NCI-H748 treated with DMSO at 0.1 percent for 48 hours (cell line): ENCODE measurements around the gene MPRIP.
"Not testable (repeated sequence)": the region's sequence is repeated elsewhere in the genome, so short reads cannot be mapped to it uniquely, and the experiment has no call there.

Experiments
- DNase-seq: peaks from one replicate; lab custom pipeline; 2025; lab: John Stamatoyannopoulos, UW

MPRIP gene

GRCh38 chr17:17011043-17011907 is 31.0 kb upstream of the MPRIP start:
- DNase-seq: not testable (repeated sequence)

- DNase-seq: not testable (repeated sequence)
Observed at GRCh38 chr17:17013828-17014747, 28.2 kb upstream of the MPRIP start.

GRCh38 chr17:17014748-17015124 is 27.5 kb upstream of the MPRIP start:
- not testable (repeated sequence) for DNase-seq

GRCh38 chr17:17015230-17015629 is 27.0 kb upstream of the MPRIP start:
- DNase-seq: no peak

- not testable (repeated sequence) for DNase-seq
Observed at GRCh38 chr17:17016199-17017197, 25.8 kb upstream of the MPRIP start.

GRCh38 chr17:17017343-17018014 is 24.8 kb upstream of the MPRIP start:
- no peak for DNase-seq

- no peak for DNase-seq
Observed at GRCh38 chr17:17018021-17018441, 24.2 kb upstream of the MPRIP start.

- DNase-seq: no peak
Observed at GRCh38 chr17:17018612-17019429, 23.4 kb upstream of the MPRIP start.

GRCh38 chr17:17019430-17019762 is 22.9 kb upstream of the MPRIP start:
- DNase-seq: no peak

- DNase-seq: no peak
Observed at GRCh38 chr17:17019891-17020456, 22.3 kb upstream of the MPRIP start.

- no peak for DNase-seq
Observed at GRCh38 chr17:17020821-17021193, 21.4 kb upstream of the MPRIP start.

- DNase-seq: no peak
Observed at GRCh38 chr17:17021194-17021863, 20.9 kb upstream of the MPRIP start.

GRCh38 chr17:17022011-17022410 is 20.2 kb upstream of the MPRIP start:
- no peak for DNase-seq

- DNase-seq: no peak
Observed at GRCh38 chr17:17022456-17022855, 19.8 kb upstream of the MPRIP start.

- DNase-seq: no peak
Observed at GRCh38 chr17:17024778-17025300, 17.4 kb upstream of the MPRIP start.

GRCh38 chr17:17025621-17026020 is 16.6 kb upstream of the MPRIP start:
- no peak for DNase-seq

GRCh38 chr17:17026163-17026562 is 16.1 kb upstream of the MPRIP start:
- no peak for DNase-seq

GRCh38 chr17:17027442-17028058 is 14.7 kb upstream of the MPRIP start:
- DNase-seq: no peak
